HG03066 (cell line): Measurements from ENCODE around the gene YIF1B.

Experiments used
- ATAC-seq: cut with Tn5 transposase; IDR thresholded peaks from one replicate; pipeline ENCODE4 v1.9.1; 2021; ENCODE audit warnings: low read depth; ENCODE audit not compliant: unreplicated experiment

The YIF1B gene

DNA sequence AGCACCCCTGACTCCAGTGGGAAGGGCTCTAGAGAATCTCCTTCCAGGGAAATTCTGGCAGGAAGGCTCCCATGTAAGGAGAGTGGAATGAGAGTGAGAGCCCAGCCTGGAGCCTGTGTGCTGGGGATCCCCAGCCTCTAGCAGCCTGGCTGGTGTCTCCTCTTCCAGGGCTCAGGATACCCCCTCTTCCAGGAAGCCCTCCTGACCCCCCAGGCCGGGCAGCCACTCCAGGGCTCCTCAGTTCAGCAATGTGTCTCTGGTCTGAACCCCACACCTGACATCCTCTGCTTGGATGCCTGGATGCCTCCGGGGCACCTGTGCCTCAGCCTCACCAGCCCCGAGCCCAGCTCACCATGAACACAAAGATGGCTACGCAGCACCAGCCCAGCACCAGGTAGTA is 8.7 kb downstream of the YIF1B start:
- ATAC-seq: no peak

GRCh38 chr19:38306236-38306635 is 9.5 kb downstream of the YIF1B start:
- ATAC-seq: no peak

- no peak for ATAC-seq
Measured at GRCh38 chr19:38304866-38305429, 10.8 kb downstream of the YIF1B start.

GRCh38 chr19:38304352-38304865 is 11.3 kb downstream of the YIF1B start:
- no peak for ATAC-seq

DNA sequence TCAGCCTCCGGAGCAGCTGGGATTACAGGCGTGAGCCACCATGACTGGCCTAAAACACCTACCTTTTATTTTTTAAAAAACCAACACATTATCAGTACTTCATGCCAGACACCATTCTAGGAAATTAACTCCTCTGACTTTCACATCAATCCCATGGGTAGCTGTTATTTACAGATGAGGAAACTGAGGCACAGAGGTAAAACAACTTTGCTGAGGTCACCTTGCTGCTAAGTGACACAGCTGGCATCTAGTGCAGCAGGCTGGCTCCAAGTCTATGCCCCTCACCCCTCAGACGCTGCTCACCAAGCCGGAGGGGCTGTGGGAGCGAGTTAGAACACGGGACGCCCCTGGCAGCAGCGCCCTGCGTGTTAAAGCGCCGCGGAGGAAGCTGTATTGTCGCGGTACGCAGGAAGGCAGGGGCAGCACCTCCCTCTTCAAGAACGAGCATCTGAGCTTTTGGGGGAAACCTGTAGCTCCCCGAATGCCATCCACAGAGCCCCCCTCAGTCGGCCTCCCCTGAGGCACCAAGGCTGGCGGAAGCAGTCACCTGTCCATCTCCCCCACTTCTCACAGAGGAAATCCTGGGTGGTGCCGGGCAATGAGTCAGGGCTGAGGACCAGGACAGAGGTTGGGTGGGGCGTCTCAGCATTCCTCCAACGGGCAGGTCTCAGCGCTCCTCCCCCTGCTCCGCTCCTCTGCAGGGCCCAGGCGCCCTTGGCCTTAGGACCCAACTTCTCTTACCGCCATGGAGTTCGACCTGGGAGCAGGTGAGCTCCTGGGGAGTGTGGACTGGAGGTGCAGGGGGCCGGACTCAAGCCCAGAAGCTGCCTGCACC is 12.0 kb downstream of the YIF1B start, which contains the start of gene C19orf33:
TSS of gene C19orf33 (plus strand) at position 735 of the 835 bp plus-strand sequence. CDS start at position 746, 11 bp downstream.
- no peak for ATAC-seq

- no peak for ATAC-seq
Measured at GRCh38 chr19:38298821-38299680, 16.7 kb downstream of the YIF1B start.

GRCh38 chr19:38294090-38294489 is 21.7 kb downstream of the YIF1B start:
- ATAC-seq: no peak

- no peak for ATAC-seq
Measured at GRCh38 chr19:38293281-38293680, 22.5 kb downstream of the YIF1B start.

- ATAC-seq: no peak
Measured at GRCh38 chr19:38291855-38292254, 23.9 kb downstream of the YIF1B start.

GRCh38 chr19:38290631-38291147 is 25.1 kb downstream of the YIF1B start:
- no peak for ATAC-seq

- no peak for ATAC-seq
Measured at GRCh38 chr19:38289955-38290354, 25.8 kb downstream of the YIF1B start.

DNA sequence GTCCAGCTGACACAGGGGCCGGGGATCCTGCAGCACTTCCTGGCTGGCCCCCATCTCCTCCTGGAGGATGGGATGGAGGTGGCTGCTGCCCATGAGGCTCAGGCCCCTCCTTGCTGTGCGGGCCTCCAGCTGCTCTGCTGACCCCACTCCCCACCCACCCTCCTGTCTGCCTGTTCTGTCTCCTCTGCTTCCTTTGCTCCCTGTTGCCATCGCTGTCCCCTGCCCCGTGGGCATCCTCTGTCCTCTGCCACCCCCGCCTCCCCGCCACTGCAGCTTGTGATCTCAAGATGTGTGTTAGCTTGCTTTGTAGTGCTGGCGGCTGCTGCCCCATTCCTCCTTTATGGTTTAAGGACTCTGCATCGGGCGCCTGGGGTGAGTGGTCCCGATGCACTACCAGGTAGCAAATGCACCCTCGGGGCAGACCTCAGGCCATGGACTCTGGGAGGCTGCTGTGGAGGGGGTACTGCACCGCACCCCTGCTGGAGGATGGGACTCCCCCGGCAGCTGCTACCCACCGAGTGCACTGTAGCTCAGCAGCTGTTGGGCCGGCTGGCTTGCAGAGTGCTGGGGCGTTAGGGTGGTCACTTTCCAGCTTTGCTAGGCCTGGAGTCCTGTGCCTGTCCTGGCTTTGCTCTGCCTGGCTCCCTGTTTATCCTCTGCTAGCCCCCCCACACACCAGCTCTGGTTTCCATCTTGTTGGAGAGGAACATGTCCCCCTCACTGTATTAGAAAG is 27.5 kb downstream of the YIF1B start:
- ATAC-seq: no peak

GRCh38 chr19:38287604-38288003 is 28.1 kb downstream of the YIF1B start:
- no peak for ATAC-seq

DNA sequence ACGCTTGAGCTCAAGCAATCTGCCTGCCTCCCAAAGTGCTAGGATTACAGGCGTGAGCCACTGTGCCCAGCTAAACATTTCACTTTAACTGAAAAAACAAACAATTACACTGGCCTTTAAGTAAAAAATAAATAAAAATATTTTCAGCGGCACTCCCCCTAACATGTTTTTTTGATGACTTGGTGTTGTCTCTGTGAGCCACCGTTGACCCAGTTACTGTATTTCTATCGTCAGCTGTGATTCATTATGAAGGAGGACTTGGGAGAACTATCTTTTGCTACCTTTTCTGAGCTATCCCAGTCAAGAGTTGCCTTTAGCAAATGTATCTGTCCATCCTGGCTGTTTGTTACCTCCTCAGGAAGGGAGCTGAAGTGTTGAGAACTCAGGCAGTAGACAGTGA is 30.2 kb downstream of the YIF1B start:
- ATAC-seq: no peak

DNA sequence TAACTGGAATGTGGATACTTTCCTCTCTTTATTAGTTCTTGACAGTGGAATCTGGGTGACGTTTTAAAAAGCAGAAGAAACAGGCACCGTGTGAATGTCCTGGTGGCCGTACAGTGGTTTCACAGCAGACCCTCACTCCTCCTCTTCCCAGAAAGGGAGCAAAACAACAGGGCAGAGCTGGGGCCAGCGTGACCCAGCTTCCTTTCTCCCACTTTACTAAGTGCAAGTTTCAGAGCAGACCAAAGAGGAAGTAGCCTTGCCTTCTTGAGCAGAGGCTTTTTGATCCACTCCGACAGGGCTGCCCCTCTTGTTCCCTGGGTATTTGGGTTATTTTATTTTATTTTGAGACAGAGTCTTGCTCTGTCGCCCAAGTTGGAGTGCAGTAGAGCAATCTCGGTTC is 31.3 kb downstream of the YIF1B start:
- no peak for ATAC-seq

- ATAC-seq: no peak
Measured at GRCh38 chr19:38283271-38283670, 32.5 kb downstream of the YIF1B start.

DNA sequence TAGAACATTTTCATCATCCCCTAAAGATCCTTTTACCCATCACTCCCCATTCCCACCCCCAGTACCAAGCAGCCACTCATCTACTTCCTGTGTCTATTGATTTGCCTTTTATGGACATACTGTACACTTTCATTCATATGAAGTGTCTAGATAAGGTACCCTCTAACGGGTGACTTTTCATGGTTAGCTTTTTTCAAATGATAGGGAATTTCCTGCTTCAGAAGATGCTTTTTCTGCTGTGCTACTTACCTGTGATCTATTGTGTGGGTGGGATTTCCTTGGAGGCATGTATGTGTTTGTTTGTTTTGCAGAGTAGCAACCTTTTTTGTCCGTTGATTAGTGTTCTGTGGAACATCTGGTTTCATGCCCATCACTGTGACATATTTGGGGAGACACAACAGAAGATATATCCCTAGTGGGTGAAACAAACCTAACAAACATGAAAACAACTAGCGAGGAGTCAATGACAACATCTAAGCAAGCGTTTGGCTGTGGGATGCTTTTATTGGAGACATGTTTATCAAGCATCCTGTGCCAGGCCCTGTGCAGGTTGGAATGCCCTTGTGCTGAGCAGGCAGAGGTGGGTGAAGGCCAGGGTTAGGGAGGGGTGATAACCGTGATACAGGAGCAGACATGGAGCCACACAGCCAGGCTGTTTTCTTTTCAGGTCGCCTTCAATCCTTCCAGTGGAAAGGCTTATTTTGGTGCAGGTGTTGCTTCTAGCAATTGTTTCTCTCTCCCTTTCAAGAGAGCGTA is 33.8 kb downstream of the YIF1B start:
- ATAC-seq: no peak

- no peak for ATAC-seq
Measured at GRCh38 chr19:38280030-38280921, 35.5 kb downstream of the YIF1B start.
